Activated CD8-positive, alpha-beta T cell treated with anti-CD3 and anti-CD28 coated beads for 36 hours (primary cell): ENCODE data around the gene CHST12. TPM values are rescaled to one million over a fixed set of nuclear protein-coding genes. Genes with fewer than 3 reads are reported as not detected.

Source experiments
- ATAC-seq: fragments of 200-7000 bp; cut with Tn5 transposase; one replicate; pipeline ENCODE4 v1.10.0; 2021; ENCODE audit warnings: mild to moderate bottlenecking, moderate library complexity
- CTCF ChIA-PET: fragments of 350-600 bp; sonication (Branson Sonifier 250); formaldehyde crosslinking; loops from one replicate; lab custom pipeline; 2021; ENCODE audit warnings: antibody characterized with exemption; lab: Charles Lee
- POLR2A ChIA-PET: fragments of 350-600 bp; sonication (Branson Sonifier 250); formaldehyde crosslinking; loops from one replicate; lab custom pipeline; 2021; ENCODE audit warnings: antibody characterized with exemption; lab: Charles Lee
- DNase-seq: peaks from one replicate; pipeline ENCODE4 v3.0.0-alpha.2; 2020
- H3K27ac Mint-ChIP-seq: one replicate; pipeline ENCODE4 v1.8.0; 2021; ENCODE audit warnings: mild to moderate bottlenecking, mixed read lengths
- H3K27me3 Mint-ChIP-seq: one replicate; pipeline ENCODE4 v1.8.0; 2021; ENCODE audit warnings: mixed read lengths
- H3K36me3 Mint-ChIP-seq: one replicate; pipeline ENCODE4 v1.8.0; 2021; ENCODE audit warnings: low read depth, mixed read lengths
- H3K4me1 Mint-ChIP-seq: one replicate; pipeline ENCODE4 v1.8.0; 2021; ENCODE audit warnings: low read depth, mixed read lengths
- H3K4me3 Mint-ChIP-seq: one replicate; pipeline ENCODE4 v1.8.0; 2021; ENCODE audit warnings: mild to moderate bottlenecking, moderate library complexity, mixed read lengths
- H3K9me3 Mint-ChIP-seq: one replicate; pipeline ENCODE4 v1.8.0; 2021; ENCODE audit warnings: mixed read lengths
- intact Hi-C: fragments of 100-400 bp; cut with micrococcal nuclease; formaldehyde crosslinking; loops from one replicate; pipeline ENCODE4 v1.10.0; 2022
- total RNA-seq, 2 experiments: library from RNA; stranded (reverse); gene quantifications; one replicate each; pipeline ENCODE4 v1.2.3, GENCODE V29; 2021
- TF ChIP-seq, protein P1 (sequence below): fragments of 200-600 bp; IDR thresholded peaks from one replicate; pipeline ENCODE4 v1.8.0; 2022; ENCODE audit warnings: antibody characterized with exemption, mild to moderate bottlenecking

Gene CHST12
- total RNA-seq, 2 experiments from 2014 or later = 2.9 to 4.7 TPM

DNA sequence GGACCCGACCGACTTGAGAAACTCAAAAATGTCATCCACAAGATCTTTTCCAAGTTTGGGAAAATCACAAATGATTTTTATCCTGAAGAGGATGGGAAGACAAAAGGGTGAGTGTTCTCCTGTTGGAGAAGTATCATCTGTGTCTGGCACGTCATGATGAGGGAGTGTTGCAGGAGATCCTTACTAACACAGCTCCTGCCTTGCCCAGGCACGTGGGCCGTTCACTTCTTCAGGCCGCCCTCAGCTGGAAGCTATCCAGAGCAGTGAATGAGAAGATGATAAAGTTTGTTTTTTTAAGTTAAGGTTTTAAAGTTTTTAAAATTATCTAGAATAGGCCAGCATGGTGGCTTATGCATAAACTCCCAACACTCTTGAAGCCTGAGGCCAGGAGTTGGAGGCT is 42.6 kb upstream of the CHST12 start:
- no peaks in the 10 kb centered on the region for H3K27me3 Mint-ChIP-seq
- H3K4me3 Mint-ChIP-seq = no peak overlapping the region

DNA sequence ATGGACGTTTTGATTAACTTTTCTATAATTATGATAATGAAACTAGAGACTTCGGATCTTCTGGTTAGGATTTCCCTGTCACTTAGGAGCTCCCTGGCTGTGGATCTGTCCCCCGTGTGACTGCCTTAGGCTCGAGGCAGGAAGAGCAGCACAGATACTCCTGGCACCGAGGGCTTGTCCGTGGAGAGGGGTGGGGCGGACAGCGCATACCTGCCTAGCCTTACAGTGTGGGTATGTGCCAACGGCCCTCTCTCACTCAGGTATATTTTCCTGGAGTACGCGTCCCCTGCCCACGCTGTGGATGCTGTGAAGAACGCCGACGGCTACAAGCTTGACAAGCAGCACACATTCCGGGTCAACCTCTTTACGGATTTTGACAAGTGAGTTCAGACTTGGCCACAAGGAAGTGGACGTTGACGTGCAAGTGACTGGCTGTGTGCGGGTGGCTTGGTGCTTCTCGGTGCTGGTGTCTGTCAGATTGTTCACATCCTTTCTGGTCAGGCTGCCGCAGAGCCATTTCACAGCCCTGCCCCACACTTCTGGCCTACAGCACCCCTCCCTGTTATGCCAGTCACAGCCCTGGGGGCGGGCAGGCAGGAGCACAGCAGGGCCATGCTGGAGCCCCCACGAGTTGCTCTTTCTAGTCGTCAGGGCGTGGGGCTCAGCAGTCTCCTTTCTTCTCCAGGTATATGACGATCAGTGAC is 40.9 kb upstream of the CHST12 start:
- CTCF ChIA-PET = no interaction called here
- ATAC-seq = no peak
- no peak overlapping the region for H3K27ac Mint-ChIP-seq
- TF ChIP-seq, protein P1, sequence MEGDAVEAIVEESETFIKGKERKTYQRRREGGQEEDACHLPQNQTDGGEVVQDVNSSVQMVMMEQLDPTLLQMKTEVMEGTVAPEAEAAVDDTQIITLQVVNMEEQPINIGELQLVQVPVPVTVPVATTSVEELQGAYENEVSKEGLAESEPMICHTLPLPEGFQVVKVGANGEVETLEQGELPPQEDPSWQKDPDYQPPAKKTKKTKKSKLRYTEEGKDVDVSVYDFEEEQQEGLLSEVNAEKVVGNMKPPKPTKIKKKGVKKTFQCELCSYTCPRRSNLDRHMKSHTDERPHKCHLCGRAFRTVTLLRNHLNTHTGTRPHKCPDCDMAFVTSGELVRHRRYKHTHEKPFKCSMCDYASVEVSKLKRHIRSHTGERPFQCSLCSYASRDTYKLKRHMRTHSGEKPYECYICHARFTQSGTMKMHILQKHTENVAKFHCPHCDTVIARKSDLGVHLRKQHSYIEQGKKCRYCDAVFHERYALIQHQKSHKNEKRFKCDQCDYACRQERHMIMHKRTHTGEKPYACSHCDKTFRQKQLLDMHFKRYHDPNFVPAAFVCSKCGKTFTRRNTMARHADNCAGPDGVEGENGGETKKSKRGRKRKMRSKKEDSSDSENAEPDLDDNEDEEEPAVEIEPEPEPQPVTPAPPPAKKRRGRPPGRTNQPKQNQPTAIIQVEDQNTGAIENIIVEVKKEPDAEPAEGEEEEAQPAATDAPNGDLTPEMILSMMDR = no peak
- intact Hi-C loops = no loop called here
- H3K27me3 Mint-ChIP-seq = no peaks in the 10 kb centered on the region
- peaks cover 69% of the 10 kb centered on the region for H3K36me3 Mint-ChIP-seq
- no peak overlapping the region for H3K4me3 Mint-ChIP-seq
- no peak for DNase-seq
- peaks cover 19% of the 10 kb centered on the region for H3K4me1 Mint-ChIP-seq
- H3K9me3 Mint-ChIP-seq = no peaks in the 10 kb centered on the region
- POLR2A ChIA-PET = interaction anchor here (0.9 to 1.4 kb wide), 4 partner anchors 10 to 127 kb away, joined by 3 read pairs; no protein-coding TSS in a partner anchor

More for the DNA sequence above, 42.6 kb upstream of the CHST12 start:
- Mint-ChIP-seq H3K4me1 (peaks cover 30% of the 10 kb centered on the region), H3K9me3 (no peaks in the 10 kb centered on the region), H3K36me3 (peaks cover 67% of the 10 kb centered on the region), H3K27ac (no peak overlapping the region)
- CTCF ChIA-PET = no interaction called here
- intact Hi-C loops = no loop called here
- DNase-seq (no peak), ATAC-seq (no peak)
- POLR2A ChIA-PET = interaction anchor here (2.8 kb wide), 1 partner anchor 16 kb away, joined by 10 read pairs; no protein-coding TSS in a partner anchor
- TF ChIP-seq, protein P1 = no peak

DNA sequence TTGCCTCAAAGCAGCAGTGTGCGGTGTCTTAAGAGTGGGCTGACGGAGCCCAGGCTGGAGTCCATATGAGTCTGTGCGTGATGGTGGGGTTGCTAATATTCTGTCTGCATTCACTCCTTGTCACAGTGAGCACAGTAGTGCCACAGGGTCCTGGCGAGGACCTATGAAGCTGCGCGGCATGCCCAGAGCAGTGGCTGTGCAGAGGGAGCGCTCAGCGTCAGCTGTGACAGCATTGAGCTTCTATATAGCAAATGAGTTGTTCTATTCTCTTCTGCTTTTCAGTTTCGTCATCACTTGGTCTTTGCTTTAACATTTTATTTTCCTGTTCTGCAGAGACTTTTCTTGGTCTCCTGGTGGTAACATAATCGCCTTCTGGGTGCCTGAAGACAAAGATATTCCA is 34.3 kb upstream of the CHST12 start:
- Mint-ChIP-seq H3K27me3 (no peaks in the 10 kb centered on the region), H3K27ac (no peak overlapping the region), H3K9me3 (no peaks in the 10 kb centered on the region), H3K4me3 (no peak overlapping the region), H3K4me1 (no peaks in the 10 kb centered on the region), H3K36me3 (peaks cover 68% of the 10 kb centered on the region)
- TF ChIP-seq, protein P1 = no peak
- POLR2A ChIA-PET = interaction anchor here (0.7 to 2.0 kb wide), 4 partner anchors 12 to 148 kb away, joined by 3 to 9 read pairs (median 6); no protein-coding TSS in a partner anchor
- CTCF ChIA-PET = interaction anchor here (0.7 to 1.1 kb wide), 2 partner anchors 21 to 314 kb away, joined by 3 to 4 read pairs; no protein-coding TSS in a partner anchor
- DNase-seq (no peak), ATAC-seq (no peak)
- intact Hi-C loops = no loop called here

GRCh38 chr7:2371329-2371728 is 32.1 kb upstream of the CHST12 start:
- no peak overlapping the region for H3K27ac Mint-ChIP-seq
- H3K4me1 Mint-ChIP-seq = no peaks in the 10 kb centered on the region
- DNase-seq = no peak
- ChIA-PET POLR2A (interaction anchor here (1.0 kb wide), 1 partner anchor 14 kb away, joined by 6 read pairs; no protein-coding TSS in a partner anchor), CTCF (no interaction called here)
- no peak for ATAC-seq
- H3K9me3 Mint-ChIP-seq = no peaks in the 10 kb centered on the region
- no peak overlapping the region for H3K4me3 Mint-ChIP-seq
- intact Hi-C loops = no loop called here
- TF ChIP-seq, protein P1 = no peak
- peaks cover 67% of the 10 kb centered on the region for H3K36me3 Mint-ChIP-seq
- no peaks in the 10 kb centered on the region for H3K27me3 Mint-ChIP-seq

GRCh38 chr7:2372724-2373123 is 30.7 kb upstream of the CHST12 start:
- Mint-ChIP-seq H3K9me3 (no peaks in the 10 kb centered on the region), H3K4me1 (peaks cover 2% of the 10 kb centered on the region), H3K36me3 (peaks cover 63% of the 10 kb centered on the region), H3K27ac (no peak overlapping the region), H3K27me3 (no peaks in the 10 kb centered on the region), H3K4me3 (no peak overlapping the region)
- intact Hi-C loops = no loop called here
- DNase-seq (no peak), ATAC-seq (no peak)
- TF ChIP-seq, protein P1 = no peak
- CTCF ChIA-PET = interaction anchor here (1.0 kb wide), 1 partner anchor 13 kb away, joined by 3 read pairs; no protein-coding TSS in a partner anchor
- POLR2A ChIA-PET = interaction anchor here (0.5 to 1.8 kb wide), 9 partner anchors 8 to 184 kb away, joined by 3 to 5 read pairs (median 3); no protein-coding TSS in a partner anchor
